Mucosa of stomach (tissue), 1 donor: ENCODE results near the gene TECPR2.

Experiments
- H3K27me3 ChIP-seq: one replicate; pipeline ENCODE4 v1.7.0; 2013; ENCODE audit warnings: mild to moderate bottlenecking, low read length; ENCODE audit not compliant: control insufficient read depth, insufficient read depth
- H3K36me3 ChIP-seq: one replicate; pipeline ENCODE4 v1.7.0; 2013; ENCODE audit warnings: low read length; ENCODE audit not compliant: control insufficient read depth, insufficient read depth
- H3K4me1 ChIP-seq: one replicate; pipeline ENCODE4 v1.7.0; 2013; ENCODE audit warnings: mild to moderate bottlenecking, low read length; ENCODE audit not compliant: control insufficient read depth, insufficient read depth
- H3K4me3 ChIP-seq: one replicate; pipeline ENCODE4 v1.7.0; 2013; ENCODE audit warnings: low read length
- H3K9ac ChIP-seq: one replicate; pipeline ENCODE4 v1.7.0; 2013; ENCODE audit warnings: mild to moderate bottlenecking, low read length, moderate library complexity
- H3K9me3 ChIP-seq: one replicate; pipeline ENCODE4 v1.7.0; 2013; ENCODE audit warnings: mild to moderate bottlenecking, low read length, moderate library complexity; ENCODE audit not compliant: control insufficient read depth
- donor health status: Pancreatic carcinoma.

Gene TECPR2

GRCh38 chr14:102464006-102464405, 101.3 kb downstream of the TECPR2 start:
- no peaks in the 10 kb centered on the region for H3K9me3 ChIP-seq

DNA sequence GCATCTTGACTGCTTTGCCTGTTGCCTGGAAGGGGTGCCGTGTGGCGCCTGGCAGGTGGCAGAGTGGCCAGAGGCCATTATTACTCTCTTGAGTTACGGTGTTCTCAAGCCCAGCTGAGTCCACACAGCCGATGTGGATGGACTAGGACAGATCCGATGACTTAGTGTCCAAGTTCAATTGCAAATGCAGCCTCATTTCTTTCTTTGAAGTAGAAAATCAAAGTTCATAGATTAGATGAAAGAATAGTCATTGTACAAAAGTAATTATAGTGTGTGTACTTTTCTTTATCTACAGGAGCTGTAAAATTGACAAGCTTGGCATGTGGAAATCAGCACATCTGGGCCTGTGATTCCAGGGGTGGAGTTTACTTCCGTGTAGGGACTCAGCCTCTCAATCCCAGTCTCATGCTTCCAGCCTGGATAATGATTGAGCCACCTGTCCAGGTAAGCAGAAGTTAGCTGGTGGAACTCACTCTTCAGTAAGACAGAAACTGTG, 102.2 kb downstream of the TECPR2 start:
- Histone ChIP-seq H3K4me1 (peaks cover 13% of the 10 kb centered on the region), H3K27me3 (no peaks in the 10 kb centered on the region), H3K36me3 (no peaks in the 10 kb centered on the region), H3K9me3 (no peaks in the 10 kb centered on the region), H3K4me3 (no peak overlapping the region), H3K9ac (no peak overlapping the region)

More at GRCh38 chr14:102464006-102464405, 101.3 kb downstream of the TECPR2 start:
- no peak overlapping the region for H3K4me3 ChIP-seq
- no peaks in the 10 kb centered on the region for H3K27me3 ChIP-seq
- H3K9ac ChIP-seq, result no peak overlapping the region
- H3K36me3 ChIP-seq, result no peaks in the 10 kb centered on the region
- peaks cover 13% of the 10 kb centered on the region for H3K4me1 ChIP-seq

- no peak overlapping the region for H3K4me3 ChIP-seq
- H3K9me3 ChIP-seq, result no peaks in the 10 kb centered on the region
- H3K9ac ChIP-seq, result no peak overlapping the region
- H3K36me3 ChIP-seq, result no peaks in the 10 kb centered on the region
- peaks cover 10% of the 10 kb centered on the region for H3K4me1 ChIP-seq
- no peaks in the 10 kb centered on the region for H3K27me3 ChIP-seq
Observed at GRCh38 chr14:102469261-102469660, 106.5 kb downstream of the TECPR2 start.

DNA sequence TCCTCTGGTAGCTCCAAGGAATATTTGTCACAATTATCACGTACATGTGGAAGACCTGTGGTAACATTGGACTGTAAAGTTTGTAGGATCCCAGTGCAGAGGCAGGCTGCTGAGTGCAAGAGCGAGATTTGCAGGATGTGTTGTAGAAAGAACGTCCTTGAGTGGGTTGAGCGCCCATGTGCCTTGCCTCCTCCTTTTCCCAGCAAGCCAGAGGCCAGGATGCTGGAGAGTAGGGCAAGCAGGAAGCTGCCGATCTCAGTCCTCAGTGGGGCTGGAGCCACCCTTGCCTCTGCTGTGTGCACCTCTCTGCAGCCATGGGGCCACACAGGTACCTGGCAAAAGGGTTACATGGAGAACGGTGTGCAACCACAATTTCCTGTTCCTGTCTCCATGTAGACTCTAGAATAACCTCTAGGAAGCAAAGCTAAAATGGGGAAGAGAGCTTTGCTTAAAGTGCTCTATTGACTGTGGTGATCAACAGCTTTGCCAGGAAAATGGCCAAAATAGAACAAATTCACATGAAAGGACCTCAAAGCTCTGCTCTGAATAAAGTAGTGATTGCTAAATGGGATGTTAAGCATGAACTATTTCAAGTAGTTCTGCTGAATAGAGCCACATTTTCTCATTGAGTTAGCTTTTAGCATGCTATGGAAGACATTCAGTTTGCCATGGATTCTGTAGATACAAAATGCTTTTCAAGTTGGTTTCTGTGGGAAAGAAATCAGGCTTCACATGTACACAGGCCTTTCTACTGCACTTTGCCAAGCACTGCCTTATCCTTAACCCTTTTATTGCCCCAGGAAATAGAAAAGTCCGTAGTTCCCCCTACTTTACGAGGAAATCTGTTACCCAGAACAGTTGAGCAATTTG, 109.4 kb downstream of the TECPR2 start:
- no peaks in the 10 kb centered on the region for H3K27me3 ChIP-seq
- no peak overlapping the region for H3K4me3 ChIP-seq
- H3K4me1 ChIP-seq, result peaks cover 6% of the 10 kb centered on the region
- no peaks in the 10 kb centered on the region for H3K36me3 ChIP-seq
- no peak overlapping the region for H3K9ac ChIP-seq
- no peaks in the 10 kb centered on the region for H3K9me3 ChIP-seq

GRCh38 chr14:102472791-102473150, 110.0 kb downstream of the TECPR2 start:
- no peak overlapping the region for H3K9ac ChIP-seq

DNA sequence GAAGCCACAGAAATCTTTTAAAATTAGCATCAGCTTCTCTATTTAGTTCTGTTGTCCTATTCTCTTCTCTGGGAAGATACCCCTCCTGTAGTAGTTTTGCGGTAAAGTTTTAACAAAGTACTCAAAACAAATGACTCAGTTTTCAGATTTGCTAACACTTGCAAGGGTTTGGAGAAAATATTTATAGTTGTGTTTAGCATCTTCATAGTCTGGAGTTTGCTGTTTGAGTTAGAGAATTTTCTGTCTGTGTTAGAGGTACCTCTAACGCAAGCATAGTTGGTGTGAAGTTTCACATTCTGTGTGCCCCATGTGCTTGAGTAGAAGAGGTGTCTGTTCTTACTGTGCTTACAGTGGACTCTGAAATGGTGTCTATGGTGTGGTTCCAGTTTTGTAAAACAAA, 110.8 kb downstream of the TECPR2 start:
- Histone ChIP-seq H3K27me3 (no peaks in the 10 kb centered on the region), H3K4me1 (peaks cover 6% of the 10 kb centered on the region), H3K9ac (no peak overlapping the region), H3K36me3 (no peaks in the 10 kb centered on the region), H3K9me3 (no peaks in the 10 kb centered on the region), H3K4me3 (no peak overlapping the region)

More at GRCh38 chr14:102472791-102473150, 110.0 kb downstream of the TECPR2 start:
- Histone ChIP-seq H3K4me1 (peaks cover 6% of the 10 kb centered on the region), H3K9me3 (no peaks in the 10 kb centered on the region), H3K27me3 (no peaks in the 10 kb centered on the region), H3K4me3 (no peak overlapping the region), H3K36me3 (no peaks in the 10 kb centered on the region)

GRCh38 chr14:102474934-102475333, 112.2 kb downstream of the TECPR2 start:
- no peak overlapping the region for H3K9ac ChIP-seq
- H3K4me1 ChIP-seq, result peaks cover 10% of the 10 kb centered on the region
- H3K9me3 ChIP-seq, result no peaks in the 10 kb centered on the region
- no peaks in the 10 kb centered on the region for H3K36me3 ChIP-seq
- no peak overlapping the region for H3K4me3 ChIP-seq
- no peaks in the 10 kb centered on the region for H3K27me3 ChIP-seq

- Histone ChIP-seq H3K9ac (no peak overlapping the region), H3K4me1 (peaks cover 14% of the 10 kb centered on the region), H3K4me3 (no peak overlapping the region), H3K36me3 (no peaks in the 10 kb centered on the region), H3K27me3 (no peaks in the 10 kb centered on the region), H3K9me3 (no peaks in the 10 kb centered on the region)
Observed at GRCh38 chr14:102479107-102479506, 116.4 kb downstream of the TECPR2 start.

DNA sequence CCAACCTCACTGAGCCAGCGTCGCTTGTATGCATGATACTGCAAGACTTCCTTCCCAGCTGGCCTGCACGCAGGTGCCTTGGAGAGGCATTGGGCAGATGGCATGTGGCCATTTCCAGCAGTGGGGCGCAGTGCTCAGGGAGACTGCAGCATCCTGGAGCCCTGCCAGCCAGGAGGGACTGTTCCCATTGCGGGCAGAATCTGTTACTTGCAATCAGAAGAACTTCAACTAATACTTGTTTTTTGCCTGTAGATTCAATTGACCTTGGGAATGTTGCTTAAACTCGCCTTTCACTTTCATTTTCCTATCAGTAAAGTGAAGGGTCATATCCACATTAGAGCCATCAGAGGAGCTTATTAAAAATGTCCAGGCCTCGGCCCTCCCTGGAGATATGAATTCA, 117.0 kb downstream of the TECPR2 start:
- Histone ChIP-seq H3K9ac (no peak overlapping the region), H3K4me3 (no peak overlapping the region), H3K4me1 (peaks cover 12% of the 10 kb centered on the region), H3K27me3 (no peaks in the 10 kb centered on the region), H3K9me3 (no peaks in the 10 kb centered on the region), H3K36me3 (no peaks in the 10 kb centered on the region)

DNA sequence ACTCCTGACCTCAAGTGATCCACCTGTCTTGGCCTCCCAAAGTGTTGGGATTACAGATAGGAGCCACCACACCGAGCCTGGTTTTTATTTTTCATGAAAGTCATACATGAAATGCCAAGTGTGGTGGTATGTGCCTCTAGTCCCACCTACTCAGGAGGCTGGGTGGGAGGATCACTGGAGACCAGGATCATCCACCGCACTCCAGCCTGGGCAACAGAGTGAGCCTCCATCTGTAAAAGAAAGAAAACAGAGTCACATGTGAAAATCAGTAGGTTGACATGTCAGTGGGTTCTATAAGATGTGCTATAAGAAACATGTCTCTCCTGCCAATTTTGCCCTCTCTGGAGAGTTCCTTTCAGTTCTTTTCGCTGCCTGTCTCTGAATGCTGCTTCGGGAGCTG, 118.6 kb downstream of the TECPR2 start:
- no peak overlapping the region for H3K4me3 ChIP-seq
- H3K4me1 ChIP-seq, result peaks cover 8% of the 10 kb centered on the region
- H3K9me3 ChIP-seq, result no peaks in the 10 kb centered on the region
- H3K9ac ChIP-seq, result no peak overlapping the region
- H3K36me3 ChIP-seq, result no peaks in the 10 kb centered on the region
- H3K27me3 ChIP-seq, result no peaks in the 10 kb centered on the region

GRCh38 chr14:102481791-102482238, 119.1 kb downstream of the TECPR2 start:
- Histone ChIP-seq H3K36me3 (no peaks in the 10 kb centered on the region), H3K9me3 (no peaks in the 10 kb centered on the region), H3K9ac (no peak overlapping the region), H3K4me1 (peaks cover 8% of the 10 kb centered on the region), H3K27me3 (no peaks in the 10 kb centered on the region), H3K4me3 (no peak overlapping the region)

DNA sequence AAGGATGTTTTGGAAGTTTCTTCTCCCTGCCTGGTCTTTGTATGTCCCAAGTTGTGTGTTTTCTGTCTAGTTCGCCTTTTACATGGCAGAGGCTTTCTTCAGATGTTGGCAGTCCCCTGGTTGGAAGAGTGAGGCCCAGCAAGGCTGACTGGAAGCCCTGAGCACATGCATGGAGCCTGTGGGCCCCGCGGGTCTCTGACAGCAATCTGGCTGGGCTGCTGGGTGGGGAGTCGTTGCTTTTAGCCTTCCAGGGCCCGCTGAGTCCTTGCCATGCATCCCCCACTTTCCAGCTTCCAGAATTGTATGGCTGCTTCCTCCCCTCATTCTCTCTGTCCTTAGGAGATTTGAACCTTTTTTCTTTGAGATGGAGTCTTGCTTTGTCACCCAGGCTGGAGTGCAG, 121.6 kb downstream of the TECPR2 start:
- Histone ChIP-seq H3K4me3 (no peak overlapping the region), H3K9me3 (no peaks in the 10 kb centered on the region), H3K9ac (no peak overlapping the region), H3K27me3 (no peaks in the 10 kb centered on the region), H3K4me1 (peaks cover 8% of the 10 kb centered on the region), H3K36me3 (no peaks in the 10 kb centered on the region)
